Osteocyte (in vitro differentiated cells): ENCODE data around the gene TFAP2E. TPM values are rescaled to one million over a fixed set of nuclear protein-coding genes. Genes with fewer than 3 reads are reported as not detected.

ENCODE experiments used
- DNase-seq: peaks from one replicate; pipeline ENCODE4 v3.0.0; 2021; ENCODE audit warnings: mixed read lengths; ENCODE audit not compliant: unreplicated experiment; ENCODE audit errors: extremely low spot score
- H3K27ac Mint-ChIP-seq: one replicate; pipeline ENCODE4 v1.8.0; 2021; ENCODE audit warnings: mild to moderate bottlenecking, mixed read lengths; ENCODE audit not compliant: unreplicated experiment
- H3K27me3 Mint-ChIP-seq: one replicate; pipeline ENCODE4 v1.8.0; 2021; ENCODE audit warnings: mixed read lengths; ENCODE audit not compliant: unreplicated experiment
- H3K36me3 Mint-ChIP-seq: one replicate; pipeline ENCODE4 v1.8.0; 2021; ENCODE audit warnings: mixed read lengths; ENCODE audit not compliant: unreplicated experiment
- H3K4me1 Mint-ChIP-seq: one replicate; pipeline ENCODE4 v1.8.0; 2021; ENCODE audit warnings: mixed read lengths; ENCODE audit not compliant: unreplicated experiment
- H3K4me3 Mint-ChIP-seq: one replicate; pipeline ENCODE4 v1.8.0; 2021; ENCODE audit warnings: mild to moderate bottlenecking, moderate library complexity, mixed read lengths; ENCODE audit not compliant: unreplicated experiment
- H3K9me3 Mint-ChIP-seq: one replicate; pipeline ENCODE4 v1.8.0; 2021; ENCODE audit warnings: mixed read lengths; ENCODE audit not compliant: unreplicated experiment
- total RNA-seq: library from RNA; stranded (reverse); gene quantifications from 2 replicates; pipeline ENCODE4 v1.2.1, GENCODE V29; 2021
- TF ChIP-seq, protein P1 (sequence below): fragments of 200-600 bp; sonication (generic); IDR thresholded peaks from 2 replicates; pipeline ENCODE4 v1.5.0; 2021; ENCODE audit warnings: antibody characterized with exemption, mild to moderate bottlenecking, moderate library complexity

The TFAP2E gene
- total RNA-seq, 1 donor from 2014 or later = 0.35 TPM

DNA sequence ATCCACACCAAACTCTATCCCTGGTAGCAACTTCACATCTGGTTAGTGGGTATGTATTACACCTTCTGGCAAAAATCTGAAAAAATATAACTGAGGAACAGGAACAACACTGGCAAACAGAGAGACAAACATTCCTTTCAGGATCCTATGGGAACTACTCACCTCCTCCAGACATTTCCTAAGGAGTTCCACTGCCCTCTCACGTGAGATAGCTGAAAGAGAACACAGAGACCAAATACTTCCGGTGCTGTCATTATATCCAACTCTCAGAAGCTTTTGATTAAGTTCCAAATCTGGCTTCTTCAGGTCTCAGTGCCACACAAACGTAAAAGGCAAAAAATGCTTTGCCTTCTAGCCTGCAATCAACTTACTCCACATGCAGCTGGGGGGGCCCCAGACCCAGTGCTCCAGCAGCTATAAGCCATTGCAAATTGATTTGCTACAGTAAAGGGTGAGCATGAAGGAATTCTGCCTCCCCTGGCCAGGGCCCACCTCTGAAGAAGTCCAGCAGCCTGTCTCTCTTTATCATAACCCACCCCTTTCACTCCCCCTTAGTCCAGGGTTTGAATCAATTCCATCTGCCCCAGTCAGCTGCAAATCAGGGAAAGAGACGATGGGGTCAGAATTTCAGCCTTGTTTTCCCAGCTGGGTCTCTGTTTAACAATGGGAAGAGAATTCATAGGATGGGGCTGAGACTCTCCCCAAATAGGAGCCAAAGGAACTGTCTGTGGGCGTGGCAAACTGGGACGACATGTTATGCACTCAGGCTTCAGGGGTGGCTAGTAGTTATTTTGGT lies 32.2 kb downstream of the TFAP2E start:
- Mint-ChIP-seq H3K4me3 (no peak overlapping the region), H3K36me3 (peaks cover 57% of the 10 kb centered on the region)
- DNase-seq = no peak

DNA sequence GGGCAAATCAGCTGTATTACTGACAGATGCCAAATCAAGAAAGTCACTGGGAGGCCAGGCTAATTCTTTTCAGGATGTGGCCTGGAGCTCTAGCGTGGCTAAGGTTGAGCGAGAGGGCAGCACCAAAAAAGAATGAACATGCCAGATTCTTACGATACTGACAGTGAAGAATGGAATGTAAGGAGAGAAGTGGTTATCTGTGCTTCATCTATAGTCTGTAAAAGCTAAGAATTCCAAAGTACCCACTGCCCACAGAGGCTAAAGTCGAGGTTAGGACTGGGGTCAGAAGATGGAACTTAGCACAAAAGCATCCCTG lies 32.7 kb downstream of the TFAP2E start:
- H3K36me3 Mint-ChIP-seq = peaks cover 55% of the 10 kb centered on the region

More for the DNA sequence above, 32.2 kb downstream of the TFAP2E start:
- TF ChIP-seq, protein P1, sequence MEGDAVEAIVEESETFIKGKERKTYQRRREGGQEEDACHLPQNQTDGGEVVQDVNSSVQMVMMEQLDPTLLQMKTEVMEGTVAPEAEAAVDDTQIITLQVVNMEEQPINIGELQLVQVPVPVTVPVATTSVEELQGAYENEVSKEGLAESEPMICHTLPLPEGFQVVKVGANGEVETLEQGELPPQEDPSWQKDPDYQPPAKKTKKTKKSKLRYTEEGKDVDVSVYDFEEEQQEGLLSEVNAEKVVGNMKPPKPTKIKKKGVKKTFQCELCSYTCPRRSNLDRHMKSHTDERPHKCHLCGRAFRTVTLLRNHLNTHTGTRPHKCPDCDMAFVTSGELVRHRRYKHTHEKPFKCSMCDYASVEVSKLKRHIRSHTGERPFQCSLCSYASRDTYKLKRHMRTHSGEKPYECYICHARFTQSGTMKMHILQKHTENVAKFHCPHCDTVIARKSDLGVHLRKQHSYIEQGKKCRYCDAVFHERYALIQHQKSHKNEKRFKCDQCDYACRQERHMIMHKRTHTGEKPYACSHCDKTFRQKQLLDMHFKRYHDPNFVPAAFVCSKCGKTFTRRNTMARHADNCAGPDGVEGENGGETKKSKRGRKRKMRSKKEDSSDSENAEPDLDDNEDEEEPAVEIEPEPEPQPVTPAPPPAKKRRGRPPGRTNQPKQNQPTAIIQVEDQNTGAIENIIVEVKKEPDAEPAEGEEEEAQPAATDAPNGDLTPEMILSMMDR = no peak
- Mint-ChIP-seq H3K27ac (peak overlapping the region; percentile 40), H3K27me3 (no peaks in the 10 kb centered on the region), H3K4me1 (peaks cover 14% of the 10 kb centered on the region), H3K9me3 (peaks cover 8% of the 10 kb centered on the region)

DNA sequence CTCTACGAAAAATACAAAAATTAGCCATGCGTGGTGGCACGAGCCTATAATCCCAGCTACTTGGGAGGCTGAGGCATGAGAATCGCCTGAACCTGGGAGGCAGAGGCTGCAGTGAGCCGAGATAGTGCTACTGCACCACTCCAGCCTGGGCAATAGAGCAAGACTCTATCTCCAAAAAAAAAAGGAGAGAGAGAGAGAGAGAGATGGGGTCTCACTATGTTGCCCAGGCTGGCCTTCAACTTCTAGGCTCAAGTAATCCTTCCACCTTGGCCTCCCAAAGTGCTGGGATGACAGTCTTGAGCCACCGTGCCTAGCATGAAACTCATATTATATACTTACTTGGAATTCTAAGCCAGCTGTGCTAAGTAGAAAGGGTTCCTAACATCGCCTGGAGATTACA lies 38.5 kb downstream of the TFAP2E start:
- H3K4me3 Mint-ChIP-seq = no peak overlapping the region
- TF ChIP-seq, protein P1 = no peak
- no peaks in the 10 kb centered on the region for H3K4me1 Mint-ChIP-seq
- no peak for DNase-seq
- H3K27ac Mint-ChIP-seq = no peak overlapping the region
- no peaks in the 10 kb centered on the region for H3K27me3 Mint-ChIP-seq
- peaks cover 5% of the 10 kb centered on the region for H3K9me3 Mint-ChIP-seq
- peaks cover 32% of the 10 kb centered on the region for H3K36me3 Mint-ChIP-seq

More for the DNA sequence above, 32.7 kb downstream of the TFAP2E start:
- Mint-ChIP-seq H3K27me3 (no peaks in the 10 kb centered on the region), H3K27ac (peak overlapping the region; percentile 40), H3K4me3 (no peak overlapping the region), H3K9me3 (peaks cover 8% of the 10 kb centered on the region), H3K4me1 (peaks cover 14% of the 10 kb centered on the region)
- TF ChIP-seq, protein P1 = no peak
- no peak for DNase-seq

DNA sequence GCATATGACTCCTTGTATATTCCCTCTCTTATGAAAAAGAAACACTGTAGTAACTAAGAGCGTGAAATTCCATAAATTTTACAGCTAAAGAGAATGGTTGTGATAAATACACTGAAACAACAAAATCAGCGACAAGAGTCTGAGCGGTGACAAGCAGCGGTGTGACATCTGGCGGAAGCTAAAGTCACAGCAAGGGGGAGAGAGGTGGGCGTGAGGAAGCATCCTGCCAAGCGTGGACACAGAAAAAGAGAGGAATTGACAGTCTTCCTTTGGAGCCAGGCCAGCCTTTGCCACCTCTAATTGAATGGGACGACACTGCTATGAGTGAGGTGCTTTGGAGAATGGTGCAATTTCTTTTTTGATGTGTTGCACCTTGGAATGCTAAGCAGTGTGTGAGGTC lies 42.3 kb downstream of the TFAP2E start:
- H3K4me1 Mint-ChIP-seq = no peaks in the 10 kb centered on the region
- no peak overlapping the region for H3K27ac Mint-ChIP-seq
- H3K9me3 Mint-ChIP-seq = no peaks in the 10 kb centered on the region
- H3K36me3 Mint-ChIP-seq = peaks cover 19% of the 10 kb centered on the region
- DNase-seq = no peak
- no peaks in the 10 kb centered on the region for H3K27me3 Mint-ChIP-seq
- TF ChIP-seq, protein P1 = no peak
- no peak overlapping the region for H3K4me3 Mint-ChIP-seq

DNA sequence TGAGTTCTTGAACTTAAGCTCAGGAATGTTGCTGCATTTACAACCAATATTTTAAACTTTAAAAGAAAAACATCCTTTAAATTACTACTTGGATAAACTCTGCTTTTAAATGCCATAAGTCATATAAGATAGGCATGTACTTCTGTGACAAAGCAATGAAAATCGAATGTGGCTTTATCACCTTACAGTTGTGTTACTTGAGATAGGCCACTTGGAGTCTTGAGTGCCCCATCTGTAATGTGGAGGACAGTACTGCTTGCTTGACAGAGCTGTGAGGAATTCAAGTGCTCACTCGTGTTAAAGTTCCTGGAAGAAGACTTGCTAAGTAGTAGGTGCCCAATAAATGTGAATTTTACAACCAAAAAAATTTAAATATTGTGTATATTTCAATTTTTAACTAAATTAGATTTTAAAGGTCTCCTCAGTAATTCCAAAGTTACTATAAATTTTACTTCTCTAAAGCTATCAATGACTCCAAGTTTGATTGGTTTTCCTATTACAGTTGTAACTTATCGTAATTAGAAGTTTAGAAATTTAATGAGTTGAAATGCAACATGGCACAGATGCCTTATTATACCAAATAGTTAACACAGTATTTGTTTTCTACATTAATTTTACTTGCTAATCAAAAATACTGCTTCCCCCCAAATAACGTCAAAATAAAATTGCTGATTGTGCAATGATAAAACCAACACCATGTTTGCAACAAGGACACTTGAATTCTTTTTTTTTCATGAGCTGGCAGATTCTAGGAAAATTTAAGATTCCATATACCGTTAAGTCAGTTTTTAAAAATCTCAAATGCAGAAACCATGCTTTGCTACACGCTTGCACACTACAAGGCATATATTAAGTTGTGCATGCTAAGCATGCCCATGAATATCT lies 46.4 kb downstream of the TFAP2E start:
- Mint-ChIP-seq H3K36me3 (peaks cover 25% of the 10 kb centered on the region), H3K9me3 (no peaks in the 10 kb centered on the region), H3K4me1 (no peaks in the 10 kb centered on the region), H3K27me3 (no peaks in the 10 kb centered on the region), H3K4me3 (no peak overlapping the region), H3K27ac (no peak overlapping the region)
- DNase-seq = no peak
- TF ChIP-seq, protein P1 = no peak
